ENCODE measurements around the gene RETREG3. TPM values are rescaled to one million over a fixed set of nuclear protein-coding genes. Genes with fewer than 3 reads are reported as not detected.
"Not testable (repeated sequence)": the region's sequence is repeated elsewhere in the genome, so short reads cannot be mapped to it uniquely, and the experiment has no call there.

RETREG3 gene
- total and polyA plus RNA-seq, 4 donors, result 16.1 to 62.7 (median 44.5) TPM

GRCh38 chr17:42629411-42630009 is 20.3 kb upstream of the RETREG3 start:
- H3K9ac ChIP-seq (ENCODE audit: insufficient read depth in 1 of 2, low read length in 2 of 2), result no peak overlapping the region
- H3K4me3 ChIP-seq, result no peak overlapping the region
- 67 to 78% methylated on average over 3 of the region's 3 CpGs for WGBS, 2 donors
- no peaks in the 10 kb centered on the region for H3K4me1 ChIP-seq (ENCODE audit: control insufficient read depth in 5 of 5, insufficient read depth in 5 of 5, low read length in 5 of 5)
- no peak overlapping the region for H3K27ac ChIP-seq (ENCODE audit: low read depth in 1 of 2, low read length in 1 of 2)
- no peaks in the 10 kb centered on the region for H3K36me3 ChIP-seq (ENCODE audit: control insufficient read depth in 4 of 4, insufficient read depth in 4 of 4, low read length in 4 of 4)
- DNase-seq (no peak), ATAC-seq (ENCODE audit: insufficient read depth, low FRiP score) (no peak)
- H3K9me3 ChIP-seq (ENCODE audit: control insufficient read depth in 4 of 4, insufficient read depth in 3 of 4, low read length in 3 of 4), result no peaks in the 10 kb centered on the region
- TF ChIP-seq, protein P1, sequence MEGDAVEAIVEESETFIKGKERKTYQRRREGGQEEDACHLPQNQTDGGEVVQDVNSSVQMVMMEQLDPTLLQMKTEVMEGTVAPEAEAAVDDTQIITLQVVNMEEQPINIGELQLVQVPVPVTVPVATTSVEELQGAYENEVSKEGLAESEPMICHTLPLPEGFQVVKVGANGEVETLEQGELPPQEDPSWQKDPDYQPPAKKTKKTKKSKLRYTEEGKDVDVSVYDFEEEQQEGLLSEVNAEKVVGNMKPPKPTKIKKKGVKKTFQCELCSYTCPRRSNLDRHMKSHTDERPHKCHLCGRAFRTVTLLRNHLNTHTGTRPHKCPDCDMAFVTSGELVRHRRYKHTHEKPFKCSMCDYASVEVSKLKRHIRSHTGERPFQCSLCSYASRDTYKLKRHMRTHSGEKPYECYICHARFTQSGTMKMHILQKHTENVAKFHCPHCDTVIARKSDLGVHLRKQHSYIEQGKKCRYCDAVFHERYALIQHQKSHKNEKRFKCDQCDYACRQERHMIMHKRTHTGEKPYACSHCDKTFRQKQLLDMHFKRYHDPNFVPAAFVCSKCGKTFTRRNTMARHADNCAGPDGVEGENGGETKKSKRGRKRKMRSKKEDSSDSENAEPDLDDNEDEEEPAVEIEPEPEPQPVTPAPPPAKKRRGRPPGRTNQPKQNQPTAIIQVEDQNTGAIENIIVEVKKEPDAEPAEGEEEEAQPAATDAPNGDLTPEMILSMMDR (IDR thresholded peaks at IDR 0.05; ENCODE audit: control extremely low read depth, extremely low read depth), result no peak
- no peaks in the 10 kb centered on the region for H3K27me3 ChIP-seq (ENCODE audit: control insufficient read depth in 3 of 3, insufficient read depth in 3 of 3, low read length in 2 of 3)

DNA sequence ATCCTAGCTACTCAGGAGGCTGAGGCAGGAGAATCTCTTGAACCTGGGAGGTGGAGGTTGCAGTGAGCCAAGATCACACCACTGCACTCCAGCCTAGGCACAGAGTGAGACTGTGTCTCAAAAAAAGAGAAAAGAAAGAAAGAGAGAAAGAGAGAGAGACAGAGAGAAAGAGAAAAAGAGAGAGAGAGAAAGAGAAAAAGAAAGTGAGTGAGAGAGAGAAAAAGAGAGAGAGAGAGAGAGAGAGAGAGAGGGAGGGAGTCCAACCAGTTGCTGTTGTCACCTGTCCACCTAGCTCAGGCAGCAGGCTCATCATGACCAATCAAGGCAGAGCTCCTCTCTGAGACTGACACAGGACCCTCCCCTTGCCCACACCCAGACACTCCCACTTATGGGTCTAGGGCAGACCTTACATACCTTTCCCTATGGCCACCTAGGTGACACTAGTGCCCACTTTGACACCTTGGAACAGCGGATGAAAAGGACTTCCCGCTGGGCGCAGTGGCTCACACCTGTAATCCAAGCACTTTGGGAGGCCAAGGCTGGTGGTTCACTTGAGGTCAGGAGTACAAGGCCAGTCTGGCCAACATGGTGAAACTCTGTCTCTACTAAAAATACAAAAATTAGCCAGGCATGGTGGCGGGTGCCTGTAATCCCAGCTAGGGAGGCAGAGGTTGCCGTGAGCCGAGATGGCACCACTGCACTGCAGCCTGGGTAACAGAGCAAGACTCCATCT is 18.0 kb upstream of the RETREG3 start:
- H3K9me3 ChIP-seq (ENCODE audit: control insufficient read depth in 4 of 4, insufficient read depth in 3 of 4, low read length in 3 of 4); DNase-seq; H3K36me3 ChIP-seq (ENCODE audit: control insufficient read depth in 4 of 4, insufficient read depth in 4 of 4, low read length in 4 of 4); H3K27ac ChIP-seq (ENCODE audit: low read depth in 1 of 2, low read length in 1 of 2); H3K9ac ChIP-seq (ENCODE audit: insufficient read depth in 1 of 2, low read length in 2 of 2); ATAC-seq (ENCODE audit: insufficient read depth, low FRiP score); H3K4me3 ChIP-seq; H3K4me1 ChIP-seq (ENCODE audit: control insufficient read depth in 5 of 5, insufficient read depth in 5 of 5, low read length in 5 of 5); H3K27me3 ChIP-seq (ENCODE audit: control insufficient read depth in 3 of 3, insufficient read depth in 3 of 3, low read length in 2 of 3): not testable (repeated sequence)
- WGBS, 2 donors, result 93 to 96% methylated on average over 6 of the region's 6 CpGs

DNA sequence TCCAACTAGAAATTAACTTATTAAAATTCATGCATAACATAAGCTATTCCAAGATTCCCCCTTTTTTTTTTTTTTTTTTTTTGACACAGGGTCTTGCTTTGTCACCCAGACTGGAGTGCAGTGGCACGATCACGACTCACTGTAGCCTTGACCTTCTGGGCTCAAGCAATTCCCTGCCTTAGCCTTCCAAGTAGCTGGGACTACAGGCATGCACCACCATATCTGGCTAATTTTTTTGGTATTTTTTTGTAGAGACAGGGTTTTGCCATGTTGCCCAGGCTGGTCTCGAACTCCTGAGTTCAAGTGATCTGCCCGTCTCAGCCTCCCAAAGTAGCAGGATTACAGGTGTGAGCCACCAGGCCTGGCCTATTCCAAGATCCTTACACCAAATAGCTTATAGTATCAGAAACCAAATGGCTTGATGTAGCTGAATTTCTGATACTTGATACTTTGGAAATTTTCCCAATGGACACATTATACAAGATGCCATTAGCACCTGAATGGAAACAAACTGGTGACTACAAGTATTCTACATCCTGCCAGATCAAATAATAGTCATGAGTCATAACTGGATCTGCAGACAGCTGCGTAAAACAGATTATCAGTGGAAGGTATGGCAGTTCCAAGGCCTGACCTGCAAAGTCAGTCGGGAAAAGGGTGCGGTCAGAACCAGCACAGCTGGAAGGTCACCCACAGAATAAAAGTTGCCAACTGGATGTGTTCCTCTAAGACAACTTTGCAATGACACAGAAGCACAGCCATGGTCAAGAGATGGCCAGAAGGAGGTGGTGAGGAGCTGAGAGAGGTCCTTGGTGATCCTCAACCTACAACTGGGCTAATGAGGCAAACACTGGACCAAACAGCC is 14.8 kb upstream of the RETREG3 start:
- Histone ChIP-seq H3K4me3 (no peak overlapping the region), H3K9me3 (ENCODE audit: control insufficient read depth in 4 of 4, insufficient read depth in 3 of 4, low read length in 3 of 4) (no peaks in the 10 kb centered on the region), H3K9ac (ENCODE audit: insufficient read depth in 1 of 2, low read length in 2 of 2) (no peak overlapping the region), H3K36me3 (ENCODE audit: control insufficient read depth in 4 of 4, insufficient read depth in 4 of 4, low read length in 4 of 4) (no peaks in the 10 kb centered on the region), H3K4me1 (ENCODE audit: control insufficient read depth in 5 of 5, insufficient read depth in 5 of 5, low read length in 5 of 5) (peaks cover 0 to 2% (median 0%) of the 10 kb centered on the region in 5 donors), H3K27ac (ENCODE audit: low read depth in 1 of 2, low read length in 1 of 2) (no peak overlapping the region), H3K27me3 (ENCODE audit: control insufficient read depth in 3 of 3, insufficient read depth in 3 of 3, low read length in 2 of 3) (no peaks in the 10 kb centered on the region)
- DNase-seq (no peak), ATAC-seq (ENCODE audit: insufficient read depth, low FRiP score) (no peak)
- 82 to 93% methylated on average over 7 of the region's 7 CpGs for WGBS, 2 donors
- TF ChIP-seq, protein P1 (IDR thresholded peaks at IDR 0.05; ENCODE audit: control extremely low read depth, extremely low read depth), result no peak

DNA sequence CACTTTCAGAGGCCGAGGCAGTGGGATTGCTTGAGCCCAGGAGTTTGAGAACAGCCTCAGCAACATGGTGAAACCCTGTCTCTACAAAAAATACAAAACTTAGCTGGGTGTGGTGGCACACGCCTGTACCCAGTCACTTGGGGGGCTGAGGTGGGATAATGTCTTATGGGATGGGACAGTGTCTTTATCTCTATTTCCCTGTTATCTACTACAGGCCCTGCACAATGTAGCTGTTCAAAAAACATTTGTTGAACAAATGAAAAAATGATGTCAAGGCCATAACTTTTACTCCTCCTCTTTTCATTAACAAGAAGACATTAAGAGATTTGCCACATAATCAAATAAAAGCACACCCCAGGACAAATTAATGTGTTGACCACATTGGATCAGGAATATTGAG is 14.1 kb upstream of the RETREG3 start:
- 93 to 97% methylated on average over 2 of the region's 2 CpGs for WGBS, 2 donors
- DNase-seq (no peak), ATAC-seq (ENCODE audit: insufficient read depth, low FRiP score) (no peak)
- Histone ChIP-seq H3K27ac (ENCODE audit: low read depth in 1 of 2, low read length in 1 of 2) (no peak overlapping the region), H3K9me3 (ENCODE audit: control insufficient read depth in 4 of 4, insufficient read depth in 3 of 4, low read length in 3 of 4) (no peaks in the 10 kb centered on the region), H3K27me3 (ENCODE audit: control insufficient read depth in 3 of 3, insufficient read depth in 3 of 3, low read length in 2 of 3) (no peaks in the 10 kb centered on the region), H3K36me3 (ENCODE audit: control insufficient read depth in 4 of 4, insufficient read depth in 4 of 4, low read length in 4 of 4) (no peaks in the 10 kb centered on the region), H3K9ac (ENCODE audit: insufficient read depth in 1 of 2, low read length in 2 of 2) (no peak overlapping the region), H3K4me3 (no peak overlapping the region), H3K4me1 (ENCODE audit: control insufficient read depth in 5 of 5, insufficient read depth in 5 of 5, low read length in 5 of 5) (peaks cover 0 to 6% (median 2%) of the 10 kb centered on the region in 5 donors)
- TF ChIP-seq, protein P1 (IDR thresholded peaks at IDR 0.05; ENCODE audit: control extremely low read depth, extremely low read depth), result no peak

- ATAC-seq (ENCODE audit: insufficient read depth, low FRiP score); H3K9me3 ChIP-seq (ENCODE audit: control insufficient read depth in 4 of 4, insufficient read depth in 3 of 4, low read length in 3 of 4); H3K9ac ChIP-seq (ENCODE audit: insufficient read depth in 1 of 2, low read length in 2 of 2); DNase-seq; H3K4me3 ChIP-seq; H3K27ac ChIP-seq (ENCODE audit: low read depth in 1 of 2, low read length in 1 of 2); H3K27me3 ChIP-seq (ENCODE audit: control insufficient read depth in 3 of 3, insufficient read depth in 3 of 3, low read length in 2 of 3); H3K4me1 ChIP-seq (ENCODE audit: control insufficient read depth in 5 of 5, insufficient read depth in 5 of 5, low read length in 5 of 5); H3K36me3 ChIP-seq (ENCODE audit: control insufficient read depth in 4 of 4, insufficient read depth in 4 of 4, low read length in 4 of 4): not testable (repeated sequence)
- WGBS, 2 donors, result 91 to 95% methylated on average over 3 of the region's 3 CpGs
Observed at GRCh38 chr17:42621987-42622386, 12.8 kb upstream of the RETREG3 start.
